ENCODE results near the gene RPRM.

Gene RPRM

GRCh38 chr2:153476491-153476815, 2.1 kb downstream of the RPRM start:
- TF ChIP-seq YY1 (IDR thresholded peaks at IDR 0.05; ENCODE audit: insufficient read depth, insufficient read length) (no peak), ZNF274 (IDR thresholded peaks at IDR 0.05; ENCODE audit: low read depth, low read length) (no peak), SUZ12 (IDR thresholded peaks at IDR 0.05; ENCODE audit: extremely low read depth, insufficient read depth, insufficient read length) (no peak)
- Histone ChIP-seq H3K4me1 (ENCODE audit: insufficient read depth, insufficient read length) (no peaks in the 10 kb centered on the region), H3K27me3 (ENCODE audit: insufficient read depth, insufficient read length) (no peaks in the 10 kb centered on the region), H3K4me3 (ENCODE audit: insufficient read length, low read depth) (peak overlapping the region; percentile 90), H3K36me3 (ENCODE audit: insufficient read depth, insufficient read length, low read length) (no peaks in the 10 kb centered on the region), H3K9ac (ENCODE audit: insufficient read length, low read depth) (peak overlapping the region; percentile 0), H3K9me3 (ENCODE audit: insufficient read depth, low read length) (no peaks in the 10 kb centered on the region)
- no peak for DNase-seq (ENCODE audit: low read depth, low spot score)

DNA sequence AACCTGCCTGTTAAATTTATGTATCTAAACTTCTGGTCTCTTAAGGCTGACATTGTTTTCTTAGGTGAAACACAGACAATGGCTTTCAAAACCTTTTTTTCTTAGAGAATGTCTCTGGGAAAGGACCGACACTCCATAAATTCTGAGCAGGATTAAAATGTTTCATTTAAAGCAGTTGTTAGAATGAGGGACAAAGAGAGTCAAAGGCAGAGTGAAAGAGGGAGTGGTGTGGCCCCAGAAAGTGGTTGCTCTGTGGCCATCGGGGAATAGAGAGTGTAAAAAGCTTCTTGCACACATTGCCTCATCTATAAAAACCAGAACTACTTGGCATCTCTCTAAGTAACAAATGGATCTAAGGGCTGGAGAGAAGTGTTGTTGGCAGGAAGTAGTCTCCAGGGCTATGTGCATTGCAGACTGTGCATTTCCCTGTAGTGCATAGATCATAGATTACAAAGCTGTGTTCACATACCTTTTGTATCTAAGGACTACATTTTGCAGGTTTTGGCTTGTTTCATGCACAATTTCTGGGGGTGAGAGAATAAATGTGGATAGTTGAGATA, 3.6 kb downstream of the RPRM start:
- no peak overlapping the region for H3K9ac ChIP-seq (ENCODE audit: insufficient read length, low read depth)

DNA sequence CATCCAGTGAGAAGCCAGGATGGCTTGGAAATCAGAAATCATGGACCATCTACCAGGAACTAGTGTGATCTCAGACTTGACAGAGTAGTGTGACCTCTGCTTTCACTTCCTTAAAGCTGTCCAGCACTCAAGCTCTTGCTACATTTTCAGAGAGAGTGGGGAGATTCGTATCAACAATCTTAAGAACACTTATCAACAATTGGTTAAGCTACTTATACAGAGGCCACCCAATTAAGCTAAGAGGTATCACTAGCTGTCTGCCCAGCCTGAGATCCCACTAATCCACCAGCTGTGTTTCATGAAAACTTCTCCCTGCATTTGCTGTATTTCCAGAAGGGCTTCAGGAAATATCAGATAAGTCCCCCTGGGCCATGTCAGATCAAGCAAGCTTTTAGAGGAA, 4.2 kb downstream of the RPRM start:
- no peak overlapping the region for H3K9ac ChIP-seq (ENCODE audit: insufficient read length, low read depth)
- no peaks in the 10 kb centered on the region for H3K27me3 ChIP-seq (ENCODE audit: insufficient read depth, insufficient read length)
- H3K4me1 ChIP-seq (ENCODE audit: insufficient read depth, insufficient read length): no peaks in the 10 kb centered on the region
- H3K36me3 ChIP-seq (ENCODE audit: insufficient read depth, insufficient read length, low read length): no peaks in the 10 kb centered on the region
- no peaks in the 10 kb centered on the region for H3K9me3 ChIP-seq (ENCODE audit: insufficient read depth, low read length)
- no peak for TF ChIP-seq YY1 (IDR thresholded peaks at IDR 0.05; ENCODE audit: insufficient read depth, insufficient read length)
- no peak for TF ChIP-seq SUZ12 (IDR thresholded peaks at IDR 0.05; ENCODE audit: extremely low read depth, insufficient read depth, insufficient read length)
- TF ChIP-seq ZNF274 (IDR thresholded peaks at IDR 0.05; ENCODE audit: low read depth, low read length): no peak
- no peak overlapping the region for H3K4me3 ChIP-seq (ENCODE audit: insufficient read length, low read depth)
- no peak for DNase-seq (ENCODE audit: low read depth, low spot score)

More for the DNA sequence above, 3.6 kb downstream of the RPRM start:
- no peak for TF ChIP-seq ZNF274 (IDR thresholded peaks at IDR 0.05; ENCODE audit: low read depth, low read length)
- no peak for TF ChIP-seq SUZ12 (IDR thresholded peaks at IDR 0.05; ENCODE audit: extremely low read depth, insufficient read depth, insufficient read length)
- no peak for TF ChIP-seq YY1 (IDR thresholded peaks at IDR 0.05; ENCODE audit: insufficient read depth, insufficient read length)
- Histone ChIP-seq H3K27me3 (ENCODE audit: insufficient read depth, insufficient read length) (no peaks in the 10 kb centered on the region), H3K36me3 (ENCODE audit: insufficient read depth, insufficient read length, low read length) (no peaks in the 10 kb centered on the region), H3K4me1 (ENCODE audit: insufficient read depth, insufficient read length) (no peaks in the 10 kb centered on the region), H3K4me3 (ENCODE audit: insufficient read length, low read depth) (no peak overlapping the region), H3K9me3 (ENCODE audit: insufficient read depth, low read length) (no peaks in the 10 kb centered on the region)
- DNase-seq (ENCODE audit: low read depth, low spot score): no peak

DNA sequence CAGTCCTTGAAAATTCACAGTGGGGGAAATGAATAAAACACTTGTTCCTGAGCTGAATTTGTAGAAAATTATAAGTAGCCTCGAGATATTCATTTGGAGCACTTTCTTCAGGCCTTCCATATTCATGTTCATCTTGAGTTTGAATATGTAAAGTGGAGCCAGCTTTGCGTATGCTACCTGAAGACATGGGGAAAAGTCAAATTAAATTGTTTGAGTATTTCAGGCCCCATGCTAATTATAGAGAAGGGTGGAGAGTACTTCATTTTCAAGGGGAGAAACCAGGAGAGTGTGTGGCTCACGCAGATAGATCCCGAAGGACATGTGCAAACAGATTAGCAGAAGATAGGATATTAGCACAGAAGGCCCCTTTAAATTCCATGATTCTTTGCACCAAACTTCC, 7.7 kb downstream of the RPRM start:
- H3K4me3 ChIP-seq (ENCODE audit: insufficient read length, low read depth): no peak overlapping the region
- H3K9ac ChIP-seq (ENCODE audit: insufficient read length, low read depth): no peak overlapping the region
- no peak for DNase-seq (ENCODE audit: low read depth, low spot score)
- no peaks in the 10 kb centered on the region for H3K27me3 ChIP-seq (ENCODE audit: insufficient read depth, insufficient read length)
- H3K4me1 ChIP-seq (ENCODE audit: insufficient read depth, insufficient read length): no peaks in the 10 kb centered on the region
- TF ChIP-seq YY1 (IDR thresholded peaks at IDR 0.05; ENCODE audit: insufficient read depth, insufficient read length): no peak
- TF ChIP-seq SUZ12 (IDR thresholded peaks at IDR 0.05; ENCODE audit: extremely low read depth, insufficient read depth, insufficient read length): no peak
- no peak for TF ChIP-seq ZNF274 (IDR thresholded peaks at IDR 0.05; ENCODE audit: low read depth, low read length)
- no peaks in the 10 kb centered on the region for H3K36me3 ChIP-seq (ENCODE audit: insufficient read depth, insufficient read length, low read length)
- H3K9me3 ChIP-seq (ENCODE audit: insufficient read depth, low read length): no peaks in the 10 kb centered on the region

GRCh38 chr2:153464395-153464794, 14.2 kb downstream of the RPRM start:
- no peak overlapping the region for H3K9ac ChIP-seq (ENCODE audit: insufficient read length, low read depth)
- H3K4me3 ChIP-seq (ENCODE audit: insufficient read length, low read depth): no peak overlapping the region
- no peaks in the 10 kb centered on the region for H3K4me1 ChIP-seq (ENCODE audit: insufficient read depth, insufficient read length)
- H3K36me3 ChIP-seq (ENCODE audit: insufficient read depth, insufficient read length, low read length): no peaks in the 10 kb centered on the region
- H3K9me3 ChIP-seq (ENCODE audit: insufficient read depth, low read length): no peaks in the 10 kb centered on the region
- no peak for DNase-seq (ENCODE audit: low read depth, low spot score)
- TF ChIP-seq ZNF274 (IDR thresholded peaks at IDR 0.05; ENCODE audit: low read depth, low read length) (no peak), YY1 (IDR thresholded peaks at IDR 0.05; ENCODE audit: insufficient read depth, insufficient read length) (no peak), SUZ12 (IDR thresholded peaks at IDR 0.05; ENCODE audit: extremely low read depth, insufficient read depth, insufficient read length) (no peak)
- no peaks in the 10 kb centered on the region for H3K27me3 ChIP-seq (ENCODE audit: insufficient read depth, insufficient read length)

DNA sequence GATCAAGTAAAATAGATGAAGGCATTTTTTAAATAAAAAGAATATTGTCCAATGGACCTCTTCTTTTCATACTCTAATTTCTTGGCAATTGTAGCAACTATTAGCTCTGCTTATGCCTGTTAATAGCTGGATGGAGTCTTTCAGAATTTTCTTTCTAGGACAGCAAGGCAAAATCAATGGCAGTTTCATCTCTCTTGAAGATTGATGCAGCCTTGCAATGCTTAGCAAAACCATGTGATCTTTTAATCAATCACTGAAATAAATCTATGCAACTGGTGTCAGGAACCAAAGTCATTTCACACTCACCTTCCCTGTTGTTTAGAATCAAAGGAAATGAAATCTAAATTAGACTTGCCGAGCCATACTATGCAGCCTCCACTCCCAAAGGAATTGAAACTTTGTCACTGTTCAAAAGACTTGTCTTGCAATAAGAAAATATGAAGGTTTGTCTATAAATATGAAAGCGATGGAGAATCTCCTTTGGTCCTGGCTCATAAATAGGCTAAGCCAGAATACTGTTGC, 16.2 kb downstream of the RPRM start:
- Histone ChIP-seq H3K9me3 (ENCODE audit: insufficient read depth, low read length) (no peaks in the 10 kb centered on the region), H3K9ac (ENCODE audit: insufficient read length, low read depth) (no peak overlapping the region), H3K4me1 (ENCODE audit: insufficient read depth, insufficient read length) (no peaks in the 10 kb centered on the region), H3K4me3 (ENCODE audit: insufficient read length, low read depth) (no peak overlapping the region), H3K36me3 (ENCODE audit: insufficient read depth, insufficient read length, low read length) (no peaks in the 10 kb centered on the region), H3K27me3 (ENCODE audit: insufficient read depth, insufficient read length) (no peaks in the 10 kb centered on the region)
- no peak for DNase-seq (ENCODE audit: low read depth, low spot score)
- TF ChIP-seq YY1 (IDR thresholded peaks at IDR 0.05; ENCODE audit: insufficient read depth, insufficient read length) (no peak), ZNF274 (IDR thresholded peaks at IDR 0.05; ENCODE audit: low read depth, low read length) (no peak), SUZ12 (IDR thresholded peaks at IDR 0.05; ENCODE audit: extremely low read depth, insufficient read depth, insufficient read length) (no peak)

- H3K36me3 ChIP-seq (ENCODE audit: insufficient read depth, insufficient read length, low read length): no peaks in the 10 kb centered on the region
- TF ChIP-seq YY1 (IDR thresholded peaks at IDR 0.05; ENCODE audit: insufficient read depth, insufficient read length) (no peak), SUZ12 (IDR thresholded peaks at IDR 0.05; ENCODE audit: extremely low read depth, insufficient read depth, insufficient read length) (no peak), ZNF274 (IDR thresholded peaks at IDR 0.05; ENCODE audit: low read depth, low read length) (no peak)
- no peak for DNase-seq (ENCODE audit: low read depth, low spot score)
- H3K4me3 ChIP-seq (ENCODE audit: insufficient read length, low read depth): no peak overlapping the region
- H3K27me3 ChIP-seq (ENCODE audit: insufficient read depth, insufficient read length): no peaks in the 10 kb centered on the region
- H3K4me1 ChIP-seq (ENCODE audit: insufficient read depth, insufficient read length): no peaks in the 10 kb centered on the region
- H3K9me3 ChIP-seq (ENCODE audit: insufficient read depth, low read length): no peaks in the 10 kb centered on the region
- H3K9ac ChIP-seq (ENCODE audit: insufficient read length, low read depth): no peak overlapping the region
Measured at GRCh38 chr2:153461453-153461852, 17.1 kb downstream of the RPRM start.
